MM.1S (cell line): ENCODE results near the gene PIGM.

Experiments used
- DNase-seq: peaks from one replicate; pipeline ENCODE4 v3.0.0-alpha.2; 2015
- H2AFZ ChIP-seq: fragments of 300-600 bp; sonication (generic); 2 replicates; pipeline ENCODE4 v1.6.0; 2016; ENCODE audit warnings: antibody characterized with exemption, low read length
- H3F3A ChIP-seq: fragments of 300-600 bp; sonication (generic); 2 replicates; pipeline ENCODE4 v1.6.1; 2016; ENCODE audit warnings: mild to moderate bottlenecking, antibody characterized with exemption, low read length, moderate library complexity, mixed read lengths; ENCODE audit not compliant: insufficient read depth
- H3K27ac ChIP-seq: fragments of 300-600 bp; sonication (generic); 2 replicates; pipeline ENCODE4 v1.5.1; 2016; ENCODE audit warnings: mild to moderate bottlenecking, low read length
- H3K27me3 ChIP-seq: fragments of 300-600 bp; sonication (generic); replicated peaks from 2 replicates; pipeline ENCODE4 v1.6.0; 2016; ENCODE audit warnings: low read length; ENCODE audit not compliant: insufficient read depth
- H3K36me3 ChIP-seq: fragments of 300-600 bp; sonication (generic); replicated peaks from 2 replicates; pipeline ENCODE4 v1.6.1; 2016; ENCODE audit warnings: mild to moderate bottlenecking, low read length, mixed read lengths; ENCODE audit not compliant: insufficient read depth
- H3K4me1 ChIP-seq: fragments of 300-600 bp; sonication (generic); 2 replicates; pipeline ENCODE4 v1.6.1; 2016; ENCODE audit warnings: low read length, mixed read lengths
- H3K4me2 ChIP-seq: fragments of 300-600 bp; sonication (generic); 2 replicates; pipeline ENCODE4 v1.6.0; 2016; ENCODE audit warnings: low read depth, low read length
- H3K4me3 ChIP-seq: fragments of 300-600 bp; sonication (generic); 2 replicates; pipeline ENCODE4 v1.5.1; 2016; ENCODE audit warnings: low read length, mixed read lengths
- H3K79me2 ChIP-seq: fragments of 300-600 bp; sonication (generic); 2 replicates; pipeline ENCODE4 v1.6.1; 2016; ENCODE audit warnings: mixed run types, low read length, mixed read lengths
- H3K9ac ChIP-seq: fragments of 300-600 bp; sonication (generic); 2 replicates; pipeline ENCODE4 v1.6.1; 2016; ENCODE audit warnings: low read length, mixed read lengths
- H3K9me2 ChIP-seq: fragments of 300-600 bp; sonication (generic); replicated peaks from 2 replicates; pipeline ENCODE4 v1.6.1; 2016; ENCODE audit warnings: mild to moderate bottlenecking, low read length, mixed read lengths; ENCODE audit not compliant: insufficient read depth
- H3K9me3 ChIP-seq: fragments of 300-600 bp; sonication (generic); replicated peaks from 2 replicates; pipeline ENCODE4 v1.6.1; 2016; ENCODE audit warnings: mild to moderate bottlenecking, low read length, mixed read lengths; ENCODE audit not compliant: insufficient read depth
- H4K20me1 ChIP-seq: fragments of 300-600 bp; sonication (generic); 2 replicates; pipeline ENCODE4 v1.6.1; 2016; ENCODE audit warnings: mild to moderate bottlenecking, low read length, moderate library complexity, mixed read lengths; ENCODE audit not compliant: insufficient read depth
- CTCF ChIP-seq: fragments of 300-600 bp; sonication (generic); IDR thresholded peaks from 2 replicates; pipeline ENCODE4 v1.5.1; 2016; ENCODE audit warnings: antibody characterized with exemption, low read length, mixed read lengths
- EZH2 ChIP-seq: fragments of 300-600 bp; sonication (generic); optimal IDR thresholded peaks from 2 replicates; pipeline ENCODE3; 2017; ENCODE audit warnings: low read depth, mild to moderate bottlenecking, antibody characterized with exemption, low read length, mixed read lengths
- EZH2phosphoT487 ChIP-seq: fragments of 300-600 bp; sonication (generic); IDR thresholded peaks from 2 replicates; pipeline ENCODE4 v1.6.1; 2018; ENCODE audit warnings: antibody characterized with exemption, low read length

Gene PIGM

GRCh38 chr1:160076295-160076694, 44.5 kb upstream of the PIGM start:
- H3K4me3 ChIP-seq: no peak overlapping the region
- H3K4me1 ChIP-seq: peaks cover 32% of the 10 kb centered on the region
- H3F3A ChIP-seq: peaks cover 19% of the 10 kb centered on the region
- H3K79me2 ChIP-seq: no peaks in the 10 kb centered on the region
- no peak for TF ChIP-seq CTCF
- no peak for TF ChIP-seq EZH2
- no peak for TF ChIP-seq EZH2phosphoT487
- H3K9me3 ChIP-seq: no peaks in the 10 kb centered on the region
- no peak for DNase-seq
- H3K27me3 ChIP-seq: peaks cover 10% of the 10 kb centered on the region
- H3K4me2 ChIP-seq: no peak overlapping the region
- no peak overlapping the region for H2AFZ ChIP-seq
- no peaks in the 10 kb centered on the region for H3K36me3 ChIP-seq
- no peaks in the 10 kb centered on the region for H4K20me1 ChIP-seq
- no peaks in the 10 kb centered on the region for H3K9me2 ChIP-seq
- H3K9ac ChIP-seq: no peak overlapping the region
- H3K27ac ChIP-seq: no peak overlapping the region

DNA sequence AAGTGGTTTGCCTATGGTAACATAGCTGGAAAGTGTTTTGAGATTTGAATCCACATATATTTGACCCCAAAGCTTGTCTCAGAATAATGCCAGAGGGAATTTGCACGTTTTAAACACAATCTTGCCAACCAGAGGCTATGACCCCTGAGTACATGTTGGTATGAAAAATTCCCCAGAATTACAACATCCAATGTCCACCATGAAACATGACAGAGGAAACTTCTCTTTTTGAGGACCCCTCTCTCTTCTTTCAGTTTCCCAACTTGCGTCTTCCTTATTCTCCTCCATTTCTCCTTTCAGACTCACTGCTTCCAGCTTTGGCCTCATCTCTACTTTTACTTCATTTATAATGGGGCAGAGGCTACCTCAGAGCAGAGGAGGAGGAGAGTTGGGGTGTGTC, 44.0 kb upstream of the PIGM start:
- H3K9ac ChIP-seq: no peak overlapping the region
- H3K9me3 ChIP-seq: no peaks in the 10 kb centered on the region
- no peaks in the 10 kb centered on the region for H4K20me1 ChIP-seq
- no peaks in the 10 kb centered on the region for H3K9me2 ChIP-seq
- no peak overlapping the region for H3K4me3 ChIP-seq
- H3K27me3 ChIP-seq: peaks cover 7% of the 10 kb centered on the region
- no peak overlapping the region for H3K27ac ChIP-seq
- no peaks in the 10 kb centered on the region for H3K36me3 ChIP-seq
- no peak for TF ChIP-seq CTCF
- TF ChIP-seq EZH2: no peak
- TF ChIP-seq EZH2phosphoT487: no peak
- peaks cover 32% of the 10 kb centered on the region for H3K4me1 ChIP-seq
- H3F3A ChIP-seq: peaks cover 19% of the 10 kb centered on the region
- H3K4me2 ChIP-seq: no peak overlapping the region
- H2AFZ ChIP-seq: no peak overlapping the region
- no peak for DNase-seq
- H3K79me2 ChIP-seq: no peaks in the 10 kb centered on the region

- H3K9me3 ChIP-seq: no peaks in the 10 kb centered on the region
- H3K4me2 ChIP-seq: no peak overlapping the region
- H3K9ac ChIP-seq: no peak overlapping the region
- H3K27me3 ChIP-seq: peaks cover 2% of the 10 kb centered on the region; the same call in 1 of the 2 replicates
- no peak for DNase-seq
- no peaks in the 10 kb centered on the region for H3K36me3 ChIP-seq
- TF ChIP-seq EZH2phosphoT487 (no peak), EZH2 (no peak), CTCF (no peak)
- H3K9me2 ChIP-seq: no peaks in the 10 kb centered on the region
- no peak overlapping the region for H3K27ac ChIP-seq
- H3K4me1 ChIP-seq: peaks cover 26% of the 10 kb centered on the region
- no peaks in the 10 kb centered on the region for H4K20me1 ChIP-seq
- H2AFZ ChIP-seq: no peak overlapping the region
- H3K4me3 ChIP-seq: no peak overlapping the region
- H3F3A ChIP-seq: peaks cover 20% of the 10 kb centered on the region
- no peaks in the 10 kb centered on the region for H3K79me2 ChIP-seq
Observed at GRCh38 chr1:160074865-160075264, 43.1 kb upstream of the PIGM start.
